K562 (cell line): ENCODE data around the gene PRPF6. TPM values are rescaled to one million over a fixed set of nuclear protein-coding genes. Genes with fewer than 3 reads are reported as not detected.
A peak's percentile ranks its signal among the peaks of the same experiment; 100 is the strongest.

Experiments
- CREB1 ChIP-seq, 2 experiments: sonication (generic) in 1 of 2; formaldehyde crosslinking in 1 of 2; IDR thresholded peaks; 2 replicates each; pipeline versions ENCODE4 v1.6.1 to v1.8.0; 2012 to 2022; ENCODE audit warnings: inconsistent platforms in 1 of 2, mild to moderate bottlenecking in 1 of 2, missing genetic modification reagents in 1 of 2, moderate library complexity in 1 of 2
- DMBX1 ChIP-seq: fragments of 250-450 bp; sonication (Bioruptor Pico); IDR thresholded peaks from 2 replicates; pipeline ENCODE4 v1.8.0; 2022; ENCODE audit warnings: inconsistent platforms, mild to moderate bottlenecking, moderate library complexity, borderline replicate concordance
- ESRRA ChIP-seq: fragments of 450-650 bp; IDR thresholded peaks from 2 replicates; pipeline ENCODE4 v1.6.1; 2014; ENCODE audit warnings: low read depth, mild to moderate bottlenecking, moderate library complexity, borderline replicate concordance
- HMGXB4 ChIP-seq: sonication (generic); formaldehyde crosslinking; IDR thresholded peaks from 2 replicates; pipeline ENCODE4 v1.8.1; 2023; ENCODE audit warnings: mild to moderate bottlenecking, missing genetic modification reagents
- KAT7 ChIP-seq: sonication (generic); formaldehyde crosslinking; IDR thresholded peaks from 2 replicates; pipeline ENCODE4 v1.8.0; 2022; ENCODE audit warnings: missing genetic modification reagents, mild to moderate bottlenecking, borderline replicate concordance
- L3MBTL2 ChIP-seq: fragments of 450-650 bp; IDR thresholded peaks from 2 replicates; pipeline ENCODE4 v1.6.1; 2016; ENCODE audit warnings: mild to moderate bottlenecking, moderate library complexity
- NFIC ChIP-seq: fragments of 450-650 bp; IDR thresholded peaks from 2 replicates; pipeline ENCODE4 v1.6.1; 2017; ENCODE audit warnings: mild to moderate bottlenecking, inconsistent platforms
- NONO ChIP-seq, 2 experiments: fragments of 200-400 bp in 1 of 2; fragments of 450-650 bp in 1 of 2; formaldehyde crosslinking in 1 of 2; IDR thresholded peaks; 2 replicates each; pipeline ENCODE4 v1.6.1; 2017; ENCODE audit warnings: low read depth in 2 of 2, mild to moderate bottlenecking in 2 of 2, moderate library complexity in 2 of 2, low read length in 1 of 2
- OTX1 ChIP-seq: fragments of 450-650 bp; formaldehyde crosslinking; IDR thresholded peaks from 2 replicates; pipeline ENCODE4 v1.4.0; 2022; ENCODE audit warnings: mild to moderate bottlenecking
- POLR2G ChIP-seq: fragments of 200-400 bp; formaldehyde crosslinking; IDR thresholded peaks from 2 replicates; pipeline ENCODE4 v1.6.1; 2017; ENCODE audit warnings: low read depth, mild to moderate bottlenecking, antibody characterized with exemption, low read length, moderate library complexity
- SAFB2 ChIP-seq: fragments of 200-400 bp; formaldehyde crosslinking; IDR thresholded peaks from 2 replicates; pipeline ENCODE4 v1.6.1; 2018; ENCODE audit warnings: borderline replicate concordance, low read length, low read depth, moderate library complexity; ENCODE audit not compliant: severe bottlenecking
- SRSF3 ChIP-seq: fragments of 200-400 bp; formaldehyde crosslinking; IDR thresholded peaks from 2 replicates; pipeline ENCODE4 v1.6.1; 2016; ENCODE audit warnings: mild to moderate bottlenecking, low read length, moderate library complexity; ENCODE audit not compliant: insufficient read depth
- ZNF143 ChIP-seq: sonication (generic); formaldehyde crosslinking; IDR thresholded peaks from 2 replicates; pipeline ENCODE4 v1.9.0; 2022; ENCODE audit warnings: mild to moderate bottlenecking, missing genetic modification reagents
- polyA plus RNA-seq, 8 experiments: library from polyadenylated mRNA; depleted of rRNA in 4 of 8; stranded (reverse) in 5 of 8; unstranded in 3 of 8; fragments of >200 nt; fragmentation: Nextera tagmentation in 2 of 8; fragmentation: Illumina TruSeq in 1 of 8; extraction: Ambion mirVana in 2 of 8; extraction: Trizol in 1 of 8; gene quantifications; 2 replicates each; pipeline versions ENCODE4 v1.2.1 to v1.2.3, GENCODE V29; 2011 to 2014; ENCODE audit warnings: inconsistent platforms in 1 of 8, missing spikeins in 1 of 8
- total RNA-seq, 7 experiments: library from RNA; depleted of rRNA in 6 of 7; stranded (reverse); fragments of >200 nt in 6 of 7; fragmentation: Illumina TruSeq in 2 of 7; extraction: Trizol in 2 of 7; gene quantifications; 2 replicates each; pipeline versions ENCODE4 v1.2.1 to v1.2.3, GENCODE V29; 2011 to 2021; ENCODE audit warnings: low replicate concordance in 1 of 7
- TF ChIP-seq, protein P1 (sequence below), 3 experiments: fragments of 200-800 bp in 1 of 3; fragments of 250-450 bp in 1 of 3; fragments of 450-650 bp in 1 of 3; sonication (Bioruptor Pico) in 1 of 3; sonication (Bioruptor generic) in 1 of 3; formaldehyde crosslinking in 1 of 3; IDR thresholded peaks; 2 replicates each; pipeline versions ENCODE4 v1.6.1 to v1.8.0; 2016 to 2022; ENCODE audit warnings: mild to moderate bottlenecking in 2 of 3, missing genetic modification characterization in 2 of 3, missing compliant biosample characterization in 1 of 3, moderate library complexity in 1 of 3
- TF ChIP-seq, protein P2 (sequence below), 2 experiments: fragments of 250-450 bp in 1 of 2; fragments of 450-650 bp in 1 of 2; sonication (Bioruptor Pico) in 1 of 2; IDR thresholded peaks; 2 replicates each; pipeline versions ENCODE4 v1.6.1 to v1.8.0; 2016 to 2021; ENCODE audit warnings: mild to moderate bottlenecking in 2 of 2, moderate library complexity in 2 of 2, missing compliant biosample characterization in 1 of 2, missing genetic modification characterization in 1 of 2
- TF ChIP-seq, protein P3 (sequence below), 2 experiments: fragments of 200-800 bp in 1 of 2; sonication (Bioruptor generic) in 1 of 2; sonication (generic) in 1 of 2; formaldehyde crosslinking in 1 of 2; IDR thresholded peaks in 1 of 2; conservative IDR thresholded peaks in 1 of 2; 2 replicates each; pipeline versions ENCODE4 v1.5.0 to v1.6.1; 2016 to 2020; ENCODE audit warnings: missing compliant biosample characterization in 1 of 2, missing genetic modification characterization in 1 of 2, missing genetic modification reagents in 1 of 2

The PRPF6 gene
- total and polyA plus RNA-seq, 9 of the 15 experiments (the other 6 are each of a cell fraction or from before 2014, with no cell fraction given), result 4.2 to 83.2 (median 59.9) TPM

DNA sequence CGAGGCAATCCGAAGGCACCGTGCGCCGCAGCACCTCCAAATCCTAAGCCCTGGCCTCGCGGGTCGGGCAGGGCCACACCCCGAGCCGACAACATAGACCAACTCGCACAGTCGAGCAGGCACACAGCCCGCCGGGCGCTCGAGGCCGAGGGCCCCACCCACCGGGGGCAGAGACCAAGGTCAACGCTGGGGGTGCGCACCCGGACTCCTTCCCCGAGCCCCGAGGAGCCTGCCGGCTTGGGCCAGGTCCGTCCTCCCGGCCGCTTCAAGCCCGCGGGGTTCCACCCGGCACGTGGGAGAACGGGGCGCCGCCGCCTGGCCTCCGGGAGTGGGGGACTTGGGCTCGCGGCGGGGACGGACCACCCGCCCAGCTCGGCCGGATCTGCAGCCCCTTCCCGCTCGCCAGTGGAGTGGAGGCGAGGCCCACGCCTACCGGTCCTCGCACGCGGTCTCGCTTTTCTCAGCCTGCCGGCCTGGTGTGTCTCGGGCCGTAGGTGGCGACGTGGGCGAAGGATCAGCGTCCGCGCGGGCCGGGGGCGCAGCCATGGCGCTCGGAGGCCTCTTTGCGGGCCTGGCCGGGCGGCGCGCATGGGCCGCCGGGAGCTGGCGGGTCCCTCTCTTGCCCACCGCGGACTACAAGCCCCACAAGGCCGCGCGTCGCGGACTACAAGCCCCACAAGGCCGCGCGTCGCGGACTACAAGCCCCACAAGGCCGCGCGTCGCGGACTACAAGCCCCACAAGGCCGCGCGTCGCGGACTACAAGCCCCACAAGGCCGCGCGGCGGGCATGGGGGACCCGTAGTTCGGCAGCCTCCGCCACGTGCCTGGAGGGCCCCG lies 24.9 kb upstream of the PRPF6 start, which contains the start of gene UCKL1 (continued):
- TF ChIP-seq, protein P1, sequence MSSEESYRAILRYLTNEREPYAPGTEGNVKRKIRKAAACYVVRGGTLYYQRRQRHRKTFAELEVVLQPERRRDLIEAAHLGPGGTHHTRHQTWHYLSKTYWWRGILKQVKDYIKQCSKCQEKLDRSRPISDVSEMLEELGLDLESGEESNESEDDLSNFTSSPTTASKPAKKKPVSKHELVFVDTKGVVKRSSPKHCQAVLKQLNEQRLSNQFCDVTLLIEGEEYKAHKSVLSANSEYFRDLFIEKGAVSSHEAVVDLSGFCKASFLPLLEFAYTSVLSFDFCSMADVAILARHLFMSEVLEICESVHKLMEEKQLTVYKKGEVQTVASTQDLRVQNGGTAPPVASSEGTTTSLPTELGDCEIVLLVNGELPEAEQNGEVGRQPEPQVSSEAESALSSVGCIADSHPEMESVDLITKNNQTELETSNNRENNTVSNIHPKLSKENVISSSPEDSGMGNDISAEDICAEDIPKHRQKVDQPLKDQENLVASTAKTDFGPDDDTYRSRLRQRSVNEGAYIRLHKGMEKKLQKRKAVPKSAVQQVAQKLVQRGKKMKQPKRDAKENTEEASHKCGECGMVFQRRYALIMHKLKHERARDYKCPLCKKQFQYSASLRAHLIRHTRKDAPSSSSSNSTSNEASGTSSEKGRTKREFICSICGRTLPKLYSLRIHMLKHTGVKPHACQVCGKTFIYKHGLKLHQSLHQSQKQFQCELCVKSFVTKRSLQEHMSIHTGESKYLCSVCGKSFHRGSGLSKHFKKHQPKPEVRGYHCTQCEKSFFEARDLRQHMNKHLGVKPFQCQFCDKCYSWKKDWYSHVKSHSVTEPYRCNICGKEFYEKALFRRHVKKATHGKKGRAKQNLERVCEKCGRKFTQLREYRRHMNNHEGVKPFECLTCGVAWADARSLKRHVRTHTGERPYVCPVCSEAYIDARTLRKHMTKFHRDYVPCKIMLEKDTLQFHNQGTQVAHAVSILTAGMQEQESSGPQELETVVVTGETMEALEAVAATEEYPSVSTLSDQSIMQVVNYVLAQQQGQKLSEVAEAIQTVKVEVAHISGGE (CRISPR knock-in tag; IDR thresholded peaks at IDR 0.05), result peak in 2 of 3 experiments; percentile 50 to 89; a peak in 3 of 6 replicates
- TF ChIP-seq OTX1 (CRISPR knock-in tag) (0 out of 2 replicates have a peak, but pooled peaks have one; percentile 24), HMGXB4 (CRISPR knock-in tag) (0 out of 2 replicates have a peak, but pooled peaks have one; percentile 72), NFIC (0 out of 2 replicates have a peak, but pooled peaks have one; percentile 27), L3MBTL2 (peak; percentile 87), NONO (IDR thresholded peaks at IDR 0.05; ENCODE audit: low read depth in 2 of 2, low read length in 1 of 2) (peak; percentile 49 to 84; a peak in 2 of 4 replicates), SAFB2 (no peak), DMBX1 (CRISPR knock-in tag) (peak; percentile 82; the same call in 1 of the 2 replicates), KAT7 (CRISPR knock-in tag) (peak; percentile 88; the same call in 1 of the 2 replicates), ESRRA (peak; percentile 94), SRSF3 (no peak), ZNF143 (CRISPR knock-in tag) (peak; percentile 96), CREB1 (IDR thresholded peaks at IDR 0.05) (peak; percentile 70), CREB1 (CRISPR knock-in tag; IDR thresholded peaks at IDR 0.05) (peak; percentile 85), POLR2G (peak; percentile 93)
- TF ChIP-seq, protein P2, sequence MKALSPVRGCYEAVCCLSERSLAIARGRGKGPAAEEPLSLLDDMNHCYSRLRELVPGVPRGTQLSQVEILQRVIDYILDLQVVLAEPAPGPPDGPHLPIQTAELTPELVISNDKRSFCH (CRISPR knock-in tag; IDR thresholded peaks at IDR 0.05), result no peak
- TF ChIP-seq, protein P2 (tag; IDR thresholded peaks at IDR 0.05), result peak; percentile 76; the same call in 1 of the 2 replicates
- TF ChIP-seq, protein P3, sequence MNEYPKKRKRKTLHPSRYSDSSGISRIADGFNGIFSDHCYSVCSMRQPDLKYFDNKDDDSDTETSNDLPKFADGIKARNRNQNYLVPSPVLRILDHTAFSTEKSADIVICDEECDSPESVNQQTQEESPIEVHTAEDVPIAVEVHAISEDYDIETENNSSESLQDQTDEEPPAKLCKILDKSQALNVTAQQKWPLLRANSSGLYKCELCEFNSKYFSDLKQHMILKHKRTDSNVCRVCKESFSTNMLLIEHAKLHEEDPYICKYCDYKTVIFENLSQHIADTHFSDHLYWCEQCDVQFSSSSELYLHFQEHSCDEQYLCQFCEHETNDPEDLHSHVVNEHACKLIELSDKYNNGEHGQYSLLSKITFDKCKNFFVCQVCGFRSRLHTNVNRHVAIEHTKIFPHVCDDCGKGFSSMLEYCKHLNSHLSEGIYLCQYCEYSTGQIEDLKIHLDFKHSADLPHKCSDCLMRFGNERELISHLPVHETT (CRISPR knock-in tag; conservative IDR thresholded peaks at IDR 0.05 in 1 of 2, IDR thresholded peaks at IDR 0.05 in 1 of 2), result peak in 1 of 2 experiments; percentile 90; a peak in 2 of 4 replicates
